SK-N-MC (cell line): ENCODE measurements around the gene PLA2G2F.

Experiments
- EZH2 ChIP-seq: fragments of 200-600 bp; sonication (generic); IDR thresholded peaks from one replicate; pipeline ENCODE4 v1.6.1; 2017; ENCODE audit warnings: antibody characterized with exemption
- POLR2AphosphoS5 ChIP-seq: IDR thresholded peaks from 2 replicates; pipeline ENCODE4 v1.6.1; 2012; ENCODE audit warnings: mild to moderate bottlenecking, low read depth, low read length, borderline replicate concordance

GRCh38 chr1:20100632-20101355 lies 38.3 kb upstream of the PLA2G2F start:
- no peak for TF ChIP-seq POLR2AphosphoS5
- no peak for TF ChIP-seq EZH2
